ENCODE results near the gene IL36G. TPM values are rescaled to one million over a fixed set of nuclear protein-coding genes. Genes with fewer than 3 reads are reported as not detected.
"Not testable (repeated sequence)": the region's sequence is repeated elsewhere in the genome, so short reads cannot be mapped to it uniquely, and the experiment has no call there.

IL36G gene
- not detected in 2 replicates for total RNA-seq

DNA sequence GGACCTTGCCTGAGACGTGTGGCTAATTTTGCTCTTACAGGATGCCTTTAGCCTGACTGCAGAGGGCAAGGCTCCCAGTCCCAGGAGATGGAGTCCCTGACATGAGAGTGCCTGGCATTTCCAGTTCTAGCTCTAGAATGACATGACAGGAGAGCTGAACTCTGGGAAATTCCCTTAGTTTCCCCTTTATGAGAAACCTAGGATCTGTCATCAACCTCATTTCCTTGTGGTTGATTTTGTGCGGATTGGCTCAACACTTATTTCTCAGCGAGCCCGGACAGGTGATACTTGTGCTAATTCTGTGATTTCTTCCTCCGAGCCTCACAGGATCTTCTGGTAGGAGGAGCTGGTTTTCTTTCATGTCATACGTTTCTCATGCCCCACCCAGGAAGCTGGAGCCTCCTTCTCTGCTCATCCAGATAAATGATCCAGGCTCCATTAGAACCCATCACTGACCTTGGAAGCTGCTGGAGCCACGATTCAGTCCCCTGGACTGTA lies at the start of gene IL36G:
TSS of gene IL36G (plus strand) at position 448 of the 498 bp plus-strand sequence. CDS start 633 bp downstream, outside the sequence.
- DNase-seq (ENCODE audit: low read depth): no peak
- TF ChIP-seq, protein P1, sequence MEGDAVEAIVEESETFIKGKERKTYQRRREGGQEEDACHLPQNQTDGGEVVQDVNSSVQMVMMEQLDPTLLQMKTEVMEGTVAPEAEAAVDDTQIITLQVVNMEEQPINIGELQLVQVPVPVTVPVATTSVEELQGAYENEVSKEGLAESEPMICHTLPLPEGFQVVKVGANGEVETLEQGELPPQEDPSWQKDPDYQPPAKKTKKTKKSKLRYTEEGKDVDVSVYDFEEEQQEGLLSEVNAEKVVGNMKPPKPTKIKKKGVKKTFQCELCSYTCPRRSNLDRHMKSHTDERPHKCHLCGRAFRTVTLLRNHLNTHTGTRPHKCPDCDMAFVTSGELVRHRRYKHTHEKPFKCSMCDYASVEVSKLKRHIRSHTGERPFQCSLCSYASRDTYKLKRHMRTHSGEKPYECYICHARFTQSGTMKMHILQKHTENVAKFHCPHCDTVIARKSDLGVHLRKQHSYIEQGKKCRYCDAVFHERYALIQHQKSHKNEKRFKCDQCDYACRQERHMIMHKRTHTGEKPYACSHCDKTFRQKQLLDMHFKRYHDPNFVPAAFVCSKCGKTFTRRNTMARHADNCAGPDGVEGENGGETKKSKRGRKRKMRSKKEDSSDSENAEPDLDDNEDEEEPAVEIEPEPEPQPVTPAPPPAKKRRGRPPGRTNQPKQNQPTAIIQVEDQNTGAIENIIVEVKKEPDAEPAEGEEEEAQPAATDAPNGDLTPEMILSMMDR (IDR thresholded peaks at IDR 0.05; ENCODE audit: insufficient read depth, low read depth, low read length): no peak

DNA sequence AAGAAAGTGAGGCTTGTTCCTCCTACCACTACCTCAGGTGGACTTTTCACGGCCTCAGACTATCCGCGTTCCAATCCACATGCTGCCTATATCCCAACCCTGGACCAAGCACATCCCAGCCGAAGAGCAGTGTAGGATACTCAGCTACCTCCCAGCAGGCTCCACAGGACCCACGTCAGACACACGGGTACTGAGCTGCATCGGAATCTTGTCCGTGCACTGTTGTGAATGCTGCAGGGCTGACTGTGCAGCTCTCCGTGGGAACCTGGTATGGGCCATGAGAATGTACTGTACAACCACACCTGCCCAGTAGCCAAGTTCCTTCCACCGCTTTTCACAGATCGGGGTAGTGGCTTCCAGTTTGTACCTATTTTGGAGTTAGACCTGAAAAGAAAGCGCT lies 44.5 kb upstream of the IL36G start:
- TF ChIP-seq, protein P1 (IDR thresholded peaks at IDR 0.05; ENCODE audit: insufficient read depth, low read depth, low read length): no peak
- DNase-seq (ENCODE audit: low read depth): no peak
- H3K4me3 ChIP-seq (ENCODE audit: low read depth, low read length): no peak overlapping the region

More for the DNA sequence above, at the start of gene IL36G:
- H3K4me3 ChIP-seq (ENCODE audit: low read depth, low read length): no peak within 1 kb of the TSS

DNA sequence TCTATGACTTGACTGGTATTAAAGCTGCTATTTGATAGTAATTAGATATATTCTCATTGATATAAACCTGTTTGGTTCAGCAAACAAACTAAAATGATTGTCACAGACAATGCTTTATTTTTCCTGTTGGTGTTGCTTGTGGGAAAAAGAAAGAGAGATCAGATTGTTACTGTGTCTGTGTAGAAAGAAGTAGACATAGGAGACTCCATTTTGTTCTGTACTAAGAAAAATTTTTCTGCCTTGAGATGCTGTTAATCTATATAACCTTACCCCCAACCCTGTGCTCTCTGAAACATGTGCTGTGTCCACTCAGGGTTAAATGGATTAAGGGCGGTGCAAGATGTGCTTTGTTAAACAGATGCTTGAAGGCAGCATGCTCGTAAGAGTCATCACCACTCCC lies 43.7 kb upstream of the IL36G start:
- H3K4me3 ChIP-seq (ENCODE audit: low read depth, low read length); DNase-seq (ENCODE audit: low read depth): not testable (repeated sequence)

DNA sequence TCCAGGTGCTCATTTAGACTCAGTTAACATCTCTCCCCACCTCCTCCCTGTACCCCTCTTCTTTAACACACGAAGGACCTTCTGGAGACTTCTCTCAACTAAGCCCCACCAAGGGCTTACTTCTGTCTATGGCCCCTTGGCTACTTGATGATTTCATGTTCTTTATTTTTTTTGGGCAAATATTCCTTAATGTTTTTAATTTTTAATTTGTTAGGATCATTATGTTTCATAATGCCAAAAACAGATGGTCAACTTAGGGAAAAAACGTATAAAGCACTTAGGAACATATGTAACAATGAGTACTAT lies 40.9 kb upstream of the IL36G start:
- no peak overlapping the region for H3K4me3 ChIP-seq (ENCODE audit: low read depth, low read length)
- DNase-seq (ENCODE audit: low read depth): no peak
- TF ChIP-seq, protein P1 (IDR thresholded peaks at IDR 0.05; ENCODE audit: insufficient read depth, low read depth, low read length): no peak

GRCh38 chr2:112938904-112939303 lies 38.9 kb upstream of the IL36G start:
- TF ChIP-seq, protein P1 (IDR thresholded peaks at IDR 0.05; ENCODE audit: insufficient read depth, low read depth, low read length): no peak
- DNase-seq (ENCODE audit: low read depth): no peak
- H3K4me3 ChIP-seq (ENCODE audit: low read depth, low read length): no peak overlapping the region

DNA sequence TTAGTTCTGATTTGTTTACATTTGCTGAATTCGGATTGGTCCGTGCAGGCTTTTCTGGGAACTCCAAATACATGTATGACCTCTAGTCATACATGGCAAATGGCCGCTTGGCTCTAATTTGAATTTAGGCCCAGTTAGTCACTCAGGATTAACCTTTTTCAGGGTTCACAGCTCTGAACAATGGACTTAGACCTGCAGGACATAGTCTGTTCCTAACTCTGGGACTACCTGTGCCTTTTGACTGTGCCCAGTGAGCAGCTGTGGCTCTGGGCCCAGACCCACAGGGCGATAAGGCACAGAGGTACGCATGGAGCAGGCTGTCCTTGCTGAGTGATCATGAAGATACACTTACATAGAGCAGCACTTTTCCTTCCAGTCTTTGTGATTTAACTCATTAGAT lies 38.4 kb upstream of the IL36G start:
- no peak for DNase-seq (ENCODE audit: low read depth)
- TF ChIP-seq, protein P1 (IDR thresholded peaks at IDR 0.05; ENCODE audit: insufficient read depth, low read depth, low read length): no peak
- no peak overlapping the region for H3K4me3 ChIP-seq (ENCODE audit: low read depth, low read length)

DNA sequence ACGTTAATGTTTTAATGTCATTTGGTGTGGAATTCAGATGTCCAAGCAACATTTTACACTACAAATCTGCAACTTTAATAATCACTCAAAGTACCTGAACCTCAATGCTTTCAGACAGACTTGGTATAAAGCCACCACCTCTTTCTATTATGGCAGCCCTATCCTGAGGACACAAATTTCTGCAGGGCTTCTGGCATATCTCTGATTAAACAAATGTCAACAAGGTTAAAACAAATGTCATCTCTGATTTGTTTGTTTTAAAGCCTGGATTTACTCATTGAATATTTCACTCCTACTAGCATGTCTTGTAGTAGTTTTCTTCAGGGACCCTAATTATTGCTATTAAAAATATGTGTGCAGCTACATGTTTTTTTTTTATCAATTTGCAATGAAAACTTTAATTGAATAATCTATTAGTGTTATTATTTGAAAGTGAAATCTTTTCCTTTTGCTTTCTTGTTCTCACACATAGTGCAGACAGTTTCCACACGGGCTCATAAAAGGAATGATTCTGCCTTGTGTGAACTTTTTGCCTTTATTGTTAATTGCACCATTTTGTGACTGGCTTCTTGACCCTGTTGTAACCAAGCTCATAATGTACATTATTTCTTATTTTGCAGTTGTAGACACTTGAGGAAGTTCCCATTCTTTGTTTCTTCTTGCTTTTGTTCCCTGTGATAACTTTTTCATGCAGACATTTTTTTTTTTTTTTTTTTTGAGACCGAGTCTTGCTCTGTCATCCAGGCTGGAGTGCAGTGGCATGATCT lies 36.8 kb upstream of the IL36G start:
- DNase-seq (ENCODE audit: low read depth): no peak
- TF ChIP-seq, protein P1 (IDR thresholded peaks at IDR 0.05; ENCODE audit: insufficient read depth, low read depth, low read length): no peak
- no peak overlapping the region for H3K4me3 ChIP-seq (ENCODE audit: low read depth, low read length)
